22Rv1 (cell line): ENCODE results near the gene C1orf174.

Experiments used
- H3K27ac ChIP-seq: fragments of 450-650 bp; 2 replicates; pipeline ENCODE4 v1.5.1; 2017
- ZFX ChIP-seq: fragments of 450-650 bp; IDR thresholded peaks from 2 replicates; pipeline ENCODE4 v1.6.1; 2017; ENCODE audit warnings: antibody characterized with exemption, borderline replicate concordance
- TF ChIP-seq, protein P1 (sequence below): fragments of 450-650 bp; IDR thresholded peaks from 2 replicates; pipeline ENCODE4 v1.5.1; 2017; ENCODE audit warnings: mild to moderate bottlenecking

Gene C1orf174

DNA sequence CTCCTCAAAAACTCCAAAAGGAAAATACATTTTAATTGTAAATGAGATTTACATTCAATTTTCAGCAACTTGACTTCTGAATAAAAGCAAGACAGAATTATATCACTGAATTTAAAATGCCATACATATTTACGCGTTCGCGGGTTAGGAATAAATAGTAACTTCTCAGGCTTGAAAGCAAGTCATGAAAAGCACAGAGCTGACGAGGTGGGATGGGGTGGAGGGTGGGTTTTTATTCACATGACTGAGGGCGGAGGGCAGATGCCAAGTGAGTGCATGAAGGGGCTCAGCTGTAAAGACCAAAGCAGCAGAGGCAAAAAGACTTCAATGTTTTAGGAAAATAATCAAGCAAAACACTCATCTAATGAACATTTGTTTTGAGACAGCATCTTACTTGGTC, 48.8 kb downstream of the C1orf174 start:
- H3K27ac ChIP-seq: no peak overlapping the region
- TF ChIP-seq, protein P1, sequence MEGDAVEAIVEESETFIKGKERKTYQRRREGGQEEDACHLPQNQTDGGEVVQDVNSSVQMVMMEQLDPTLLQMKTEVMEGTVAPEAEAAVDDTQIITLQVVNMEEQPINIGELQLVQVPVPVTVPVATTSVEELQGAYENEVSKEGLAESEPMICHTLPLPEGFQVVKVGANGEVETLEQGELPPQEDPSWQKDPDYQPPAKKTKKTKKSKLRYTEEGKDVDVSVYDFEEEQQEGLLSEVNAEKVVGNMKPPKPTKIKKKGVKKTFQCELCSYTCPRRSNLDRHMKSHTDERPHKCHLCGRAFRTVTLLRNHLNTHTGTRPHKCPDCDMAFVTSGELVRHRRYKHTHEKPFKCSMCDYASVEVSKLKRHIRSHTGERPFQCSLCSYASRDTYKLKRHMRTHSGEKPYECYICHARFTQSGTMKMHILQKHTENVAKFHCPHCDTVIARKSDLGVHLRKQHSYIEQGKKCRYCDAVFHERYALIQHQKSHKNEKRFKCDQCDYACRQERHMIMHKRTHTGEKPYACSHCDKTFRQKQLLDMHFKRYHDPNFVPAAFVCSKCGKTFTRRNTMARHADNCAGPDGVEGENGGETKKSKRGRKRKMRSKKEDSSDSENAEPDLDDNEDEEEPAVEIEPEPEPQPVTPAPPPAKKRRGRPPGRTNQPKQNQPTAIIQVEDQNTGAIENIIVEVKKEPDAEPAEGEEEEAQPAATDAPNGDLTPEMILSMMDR: no peak
- TF ChIP-seq ZFX: no peak

DNA sequence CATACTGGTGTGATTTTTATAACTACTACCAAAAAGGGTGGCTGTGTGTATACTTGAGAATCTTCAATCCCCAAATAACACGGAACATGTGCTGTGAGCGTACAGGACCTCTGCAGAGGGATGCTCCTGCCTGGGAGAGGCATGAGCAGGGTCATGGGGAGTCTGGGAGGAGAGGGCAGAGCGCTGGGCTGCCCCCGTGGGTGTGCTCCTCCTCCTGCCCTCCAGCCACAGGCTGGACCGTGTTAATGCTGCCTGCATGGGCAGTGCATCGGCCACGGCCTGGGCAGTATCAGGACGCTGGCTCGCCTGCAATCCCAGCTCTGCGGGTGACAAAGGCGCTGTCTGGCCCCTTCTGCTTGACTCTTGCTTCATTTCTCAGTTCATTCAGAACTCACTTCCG, 49.2 kb downstream of the C1orf174 start:
- TF ChIP-seq, protein P1: no peak
- TF ChIP-seq ZFX: no peak
- H3K27ac ChIP-seq: no peak overlapping the region

DNA sequence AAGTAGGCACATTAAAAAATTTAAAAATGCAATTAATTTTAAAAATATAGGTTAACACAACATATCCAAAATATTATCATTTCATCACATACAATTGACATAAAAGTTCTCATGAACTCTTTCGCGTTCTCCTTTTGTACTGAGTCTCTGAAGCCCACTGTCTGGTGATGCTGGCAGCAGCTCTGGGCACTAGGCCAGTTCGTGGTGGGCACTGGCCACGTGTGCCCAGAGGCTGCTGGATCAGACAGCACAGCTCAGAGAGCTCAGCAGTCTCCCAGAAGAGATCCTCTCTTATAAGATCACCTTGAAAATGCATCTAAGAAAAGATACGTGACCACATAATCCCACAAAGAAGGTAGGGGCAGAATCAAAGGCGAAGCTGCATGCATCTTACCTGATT, 53.0 kb downstream of the C1orf174 start:
- H3K27ac ChIP-seq: no peak overlapping the region
- TF ChIP-seq, protein P1: no peak

DNA sequence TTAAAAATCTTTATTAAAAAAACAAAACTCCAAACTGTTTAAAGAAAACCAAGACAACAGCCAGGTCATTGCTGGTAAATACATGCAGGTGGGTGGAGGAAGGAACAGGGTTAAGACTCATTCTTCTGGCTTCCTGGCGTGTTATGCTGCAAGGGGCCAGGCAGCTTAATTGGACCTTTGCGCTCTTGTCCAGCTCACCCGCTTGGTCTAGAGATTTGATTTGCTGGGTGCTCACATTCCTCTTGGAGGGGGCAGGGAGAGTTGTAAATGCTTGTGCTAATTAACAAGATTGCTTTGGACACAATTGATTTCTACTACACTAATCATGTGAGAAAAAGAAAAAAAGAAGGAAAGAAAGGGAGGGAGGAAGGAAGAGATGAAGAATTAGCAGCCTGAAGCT, 53.5 kb downstream of the C1orf174 start:
- TF ChIP-seq ZFX: no peak
- TF ChIP-seq, protein P1: no peak
- no peak overlapping the region for H3K27ac ChIP-seq

DNA sequence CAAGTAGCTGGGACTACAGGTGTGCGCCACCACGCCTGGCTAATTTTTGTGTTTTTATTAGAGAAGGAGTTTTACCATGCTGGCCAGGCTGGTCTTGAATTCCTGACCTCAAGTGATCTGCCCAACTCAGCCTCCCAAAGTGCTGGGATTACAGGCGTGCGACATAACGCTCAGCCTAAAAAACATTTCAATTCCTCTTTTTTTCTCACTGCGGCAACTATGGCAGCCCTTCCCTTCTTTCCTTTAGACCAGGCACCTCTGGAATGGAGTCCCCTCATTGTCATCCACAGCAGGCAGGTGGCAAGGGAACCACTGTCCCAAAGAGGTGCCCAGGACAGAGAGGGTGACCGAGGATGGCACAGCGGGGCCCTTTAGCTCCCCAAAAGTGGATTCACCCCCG, 57.2 kb downstream of the C1orf174 start:
- no peak overlapping the region for H3K27ac ChIP-seq
- TF ChIP-seq, protein P1: no peak
- TF ChIP-seq ZFX: no peak

DNA sequence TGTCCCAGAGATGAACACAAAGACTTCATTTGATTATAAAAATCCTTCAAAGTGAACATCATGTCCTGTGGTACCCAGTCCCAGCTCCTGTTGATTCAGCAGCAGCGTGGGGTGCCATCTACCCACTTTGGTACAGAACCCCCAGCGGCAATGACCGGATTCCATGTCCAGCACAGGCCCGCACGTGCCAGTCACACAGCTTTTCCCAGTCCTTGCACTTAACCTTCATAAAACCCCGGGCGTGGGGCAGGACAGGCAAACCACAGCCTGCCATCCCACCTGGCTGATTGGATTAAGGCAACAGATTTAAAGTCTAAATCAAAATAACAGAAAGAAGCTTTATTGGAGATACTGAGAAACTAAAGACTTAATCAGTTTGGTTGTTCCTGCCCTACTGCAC, 58.6 kb downstream of the C1orf174 start:
- no peak overlapping the region for H3K27ac ChIP-seq
- no peak for TF ChIP-seq ZFX
- TF ChIP-seq, protein P1: no peak
